HuH-7.5 (cell line): Measurements from ENCODE around the gene CCL3.
"Not testable (repeated sequence)": the region's sequence is repeated elsewhere in the genome, so short reads cannot be mapped to it uniquely, and the experiment has no call there.

ENCODE experiments used
- DNase-seq: peaks from one replicate; pipeline ENCODE4 v3.0.0; 2011; ENCODE audit warnings: low spot score

CCL3 gene

GRCh38 chr17:36114971-36115648 lies 25.2 kb upstream of the CCL3 start:
- DNase-seq: not testable (repeated sequence)

GRCh38 chr17:36113131-36113530 lies 23.2 kb upstream of the CCL3 start:
- DNase-seq: not testable (repeated sequence)

- no peak for DNase-seq
Observed at GRCh38 chr17:36112572-36112971, 22.6 kb upstream of the CCL3 start.

- DNase-seq: no peak
Observed at GRCh38 chr17:36111068-36111490, 21.1 kb upstream of the CCL3 start.

GRCh38 chr17:36108265-36108664 lies 18.3 kb upstream of the CCL3 start:
- not testable (repeated sequence) for DNase-seq

GRCh38 chr17:36107660-36108059 lies 17.7 kb upstream of the CCL3 start:
- DNase-seq: no peak

- no peak for DNase-seq
Observed at GRCh38 chr17:36106493-36106835, 16.5 kb upstream of the CCL3 start.

GRCh38 chr17:36105781-36106492 lies 16.0 kb upstream of the CCL3 start:
- no peak for DNase-seq

GRCh38 chr17:36104701-36105181 lies 14.8 kb upstream of the CCL3 start:
- DNase-seq: no peak

GRCh38 chr17:36104246-36104645 lies 14.3 kb upstream of the CCL3 start:
- not testable (repeated sequence) for DNase-seq

- not testable (repeated sequence) for DNase-seq
Observed at GRCh38 chr17:36103401-36103975, 13.5 kb upstream of the CCL3 start, which contains the start of gene CCL4. CCL4 (plus strand) TSS chr17:36103827; CDS start chr17:36103906, 79 bp downstream.

GRCh38 chr17:36099004-36099403 lies 9.1 kb upstream of the CCL3 start:
- DNase-seq: not testable (repeated sequence)

- no peak for DNase-seq
Observed at GRCh38 chr17:36095992-36096391, 6.0 kb upstream of the CCL3 start.

GRCh38 chr17:36094746-36095145 lies 4.8 kb upstream of the CCL3 start:
- DNase-seq: no peak

- no peak for DNase-seq
Observed at GRCh38 chr17:36094232-36094631, 4.3 kb upstream of the CCL3 start.

- not testable (repeated sequence) for DNase-seq
Observed at GRCh38 chr17:36092715-36093114, 2.8 kb upstream of the CCL3 start.

- DNase-seq: no peak
Observed at GRCh38 chr17:36092230-36092629, 2.3 kb upstream of the CCL3 start.

- DNase-seq: no peak
Observed at GRCh38 chr17:36089339-36089865, 541 bp downstream of the CCL3 start.

GRCh38 chr17:36088670-36089338 lies 1.1 kb downstream of the CCL3 start:
- no peak for DNase-seq

- not testable (repeated sequence) for DNase-seq
Observed at GRCh38 chr17:36087897-36088572, 1.9 kb downstream of the CCL3 start.

- not testable (repeated sequence) for DNase-seq
Observed at GRCh38 chr17:36087471-36087870, 2.5 kb downstream of the CCL3 start.

GRCh38 chr17:36086791-36087190 lies 3.2 kb downstream of the CCL3 start:
- DNase-seq: no peak
